Measurements from ENCODE around the gene CACNB4.

DNA sequence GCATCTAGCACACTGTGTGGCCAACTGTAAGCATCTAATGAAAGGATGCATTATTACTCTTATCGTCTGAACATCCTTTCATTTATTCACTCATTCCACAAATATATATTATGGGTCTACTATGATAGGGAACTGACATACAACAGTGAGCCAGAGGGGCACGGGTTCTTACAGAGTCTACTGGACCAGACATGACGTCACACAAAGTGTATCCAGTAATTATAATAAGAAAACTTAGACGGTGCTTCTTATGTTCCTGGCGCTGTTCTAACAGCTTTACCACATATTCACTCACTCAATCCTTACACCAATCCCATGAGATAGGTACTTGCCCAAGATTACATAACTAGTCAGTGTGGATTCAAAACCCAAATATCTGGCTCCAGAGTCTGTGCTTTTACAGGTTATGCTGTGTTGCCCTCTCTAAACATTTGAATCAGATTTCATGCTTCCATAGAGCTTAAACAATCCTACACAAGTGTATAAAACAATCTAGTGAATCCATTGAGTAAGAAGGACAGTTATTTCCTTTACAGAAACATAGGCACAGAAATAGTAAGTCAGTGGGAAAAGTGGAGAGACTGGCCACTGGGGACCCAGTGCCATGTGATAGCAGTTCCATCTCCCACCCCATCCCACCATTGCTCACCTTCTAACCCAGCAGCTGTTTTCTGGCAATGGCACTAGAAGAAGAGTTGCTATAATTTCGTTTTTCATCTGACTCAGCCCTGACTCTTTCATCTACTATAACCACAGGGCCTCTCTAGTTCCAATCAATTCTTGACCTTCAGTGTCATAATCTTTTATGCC lies 246.4 kb downstream of the CACNB4 start:
- TF ChIP-seq, protein P1, sequence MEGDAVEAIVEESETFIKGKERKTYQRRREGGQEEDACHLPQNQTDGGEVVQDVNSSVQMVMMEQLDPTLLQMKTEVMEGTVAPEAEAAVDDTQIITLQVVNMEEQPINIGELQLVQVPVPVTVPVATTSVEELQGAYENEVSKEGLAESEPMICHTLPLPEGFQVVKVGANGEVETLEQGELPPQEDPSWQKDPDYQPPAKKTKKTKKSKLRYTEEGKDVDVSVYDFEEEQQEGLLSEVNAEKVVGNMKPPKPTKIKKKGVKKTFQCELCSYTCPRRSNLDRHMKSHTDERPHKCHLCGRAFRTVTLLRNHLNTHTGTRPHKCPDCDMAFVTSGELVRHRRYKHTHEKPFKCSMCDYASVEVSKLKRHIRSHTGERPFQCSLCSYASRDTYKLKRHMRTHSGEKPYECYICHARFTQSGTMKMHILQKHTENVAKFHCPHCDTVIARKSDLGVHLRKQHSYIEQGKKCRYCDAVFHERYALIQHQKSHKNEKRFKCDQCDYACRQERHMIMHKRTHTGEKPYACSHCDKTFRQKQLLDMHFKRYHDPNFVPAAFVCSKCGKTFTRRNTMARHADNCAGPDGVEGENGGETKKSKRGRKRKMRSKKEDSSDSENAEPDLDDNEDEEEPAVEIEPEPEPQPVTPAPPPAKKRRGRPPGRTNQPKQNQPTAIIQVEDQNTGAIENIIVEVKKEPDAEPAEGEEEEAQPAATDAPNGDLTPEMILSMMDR (IDR thresholded peaks at IDR 0.05), result no peak
- TF ChIP-seq POLR2A (IDR thresholded peaks at IDR 0.05), result no peak

All from prostate gland (tissue), 2 donors.